Choroid plexus epithelial cell (primary cell): ENCODE results near the gene PCED1B.

Experiments used
- DNase-seq: peaks from one replicate; pipeline ENCODE4 v3.0.0-alpha.2; 2010; ENCODE audit warnings: low read depth
- H3K4me3 ChIP-seq: 2 replicates; pipeline ENCODE4 v1.5.1; 2011; ENCODE audit warnings: low read depth, mild to moderate bottlenecking, control low read depth, low read length, moderate library complexity
- CTCF ChIP-seq: conservative IDR thresholded peaks from 2 replicates; pipeline ENCODE4 v1.5.1; 2011; ENCODE audit warnings: low read depth, mild to moderate bottlenecking, control low read depth, inconsistent platforms, low read length, moderate library complexity

PCED1B gene

GRCh38 chr12:47102845-47103651, 23.6 kb downstream of the PCED1B start:
- H3K4me3 ChIP-seq = no peak overlapping the region
- no peak for TF ChIP-seq CTCF
- DNase-seq = peak; percentile 79

- DNase-seq = no peak
- no peak for TF ChIP-seq CTCF
- no peak overlapping the region for H3K4me3 ChIP-seq
These were observed 26.7 kb downstream of the PCED1B start for GRCh38 chr12:47105914-47106674.

DNA sequence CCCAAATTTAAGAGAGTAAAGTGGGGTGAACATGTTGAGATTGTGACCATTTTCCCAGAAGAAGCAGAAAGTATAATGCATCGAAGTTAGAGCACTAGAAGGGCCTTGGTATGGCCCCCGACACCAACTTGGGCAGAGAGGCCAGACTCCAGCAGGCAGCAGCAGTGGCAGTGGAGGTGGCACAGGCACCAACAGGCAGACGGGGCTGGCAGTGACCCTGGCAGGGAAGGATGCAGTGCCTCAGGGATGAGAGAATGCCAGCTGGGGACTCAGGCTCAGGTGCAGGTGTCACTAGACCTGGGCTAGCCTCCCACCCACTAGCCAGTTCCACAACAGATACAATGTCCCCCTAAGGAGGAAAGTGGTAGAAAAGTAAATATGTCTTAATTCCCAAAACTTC, 28.0 kb downstream of the PCED1B start:
- no peak overlapping the region for H3K4me3 ChIP-seq
- DNase-seq = no peak
- no peak for TF ChIP-seq CTCF

DNA sequence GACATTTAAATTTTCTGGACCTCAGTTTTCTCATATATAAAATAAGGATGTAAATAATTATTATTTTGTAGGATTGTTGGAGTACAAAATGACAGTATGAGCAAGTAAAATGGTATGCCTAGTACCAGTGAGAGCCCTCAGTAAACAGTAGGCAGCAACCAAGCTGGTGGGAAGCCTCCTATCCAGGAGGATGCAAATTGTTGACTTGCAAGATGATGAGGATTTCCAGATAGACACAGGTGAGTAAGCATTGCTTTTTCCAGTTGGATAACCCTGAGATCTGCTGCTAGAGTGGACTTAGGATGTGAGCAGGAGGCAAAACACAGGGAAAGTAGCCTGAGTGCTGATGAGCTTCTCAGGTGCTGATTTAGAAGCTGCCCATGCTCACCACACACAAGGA, 28.5 kb downstream of the PCED1B start:
- DNase-seq = no peak
- H3K4me3 ChIP-seq = no peak overlapping the region
- TF ChIP-seq CTCF = no peak

DNA sequence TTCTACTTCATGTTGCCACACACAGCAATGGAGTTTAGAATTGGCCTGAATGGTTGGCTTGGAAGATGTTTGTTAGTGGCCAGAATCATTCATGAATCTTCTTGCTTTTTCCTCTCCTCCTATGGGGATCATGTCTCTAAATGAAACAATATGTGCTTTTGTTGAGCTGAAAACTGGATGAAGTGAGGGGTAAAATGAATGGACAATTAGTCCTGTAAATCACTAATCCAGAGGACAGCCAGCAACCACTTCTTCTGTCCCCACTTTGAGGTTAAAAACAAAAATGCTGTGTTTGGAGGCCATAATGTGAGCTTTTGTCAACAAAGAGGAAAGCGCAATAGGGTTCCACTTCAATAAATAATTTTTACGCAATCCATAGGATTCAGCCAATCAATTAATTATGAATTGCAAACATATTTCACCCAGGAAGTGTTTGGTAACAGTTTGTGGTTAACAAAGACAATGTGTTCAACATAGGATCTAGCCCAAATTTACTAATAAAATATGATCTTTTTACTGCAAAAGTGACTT, 30.7 kb downstream of the PCED1B start:
- TF ChIP-seq CTCF = no peak
- DNase-seq = no peak
- H3K4me3 ChIP-seq = no peak overlapping the region

DNA sequence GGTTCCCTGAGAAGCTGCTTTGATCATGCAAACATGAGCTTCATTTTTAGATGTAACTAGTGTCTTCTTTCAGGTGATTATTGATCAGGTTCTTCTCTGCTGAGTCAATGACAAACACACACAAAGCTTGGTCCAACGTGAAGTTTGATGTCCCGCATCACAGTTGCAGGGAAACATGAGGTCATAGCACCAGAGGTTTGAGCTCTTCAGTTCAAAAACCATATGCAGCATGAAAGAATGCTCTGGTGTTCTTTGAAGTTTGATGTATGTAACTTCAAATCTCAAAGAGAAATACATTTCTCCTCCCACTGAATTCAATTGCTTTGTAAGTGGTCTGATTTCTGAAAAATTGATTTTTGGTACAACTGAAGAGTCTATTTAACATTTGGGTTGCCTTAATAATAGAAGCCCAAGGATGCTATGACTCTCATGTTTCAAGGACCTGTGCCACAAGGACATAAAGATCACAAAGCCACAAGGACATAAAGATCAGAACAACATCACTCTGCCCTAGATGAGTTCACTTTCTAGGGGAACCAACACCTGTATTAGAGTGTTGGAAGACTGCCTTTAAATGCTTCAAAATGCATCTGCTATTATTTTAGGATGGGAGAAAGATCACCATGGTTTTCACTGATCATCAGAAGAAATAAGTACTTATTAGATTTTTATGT, 31.4 kb downstream of the PCED1B start:
- no peak for DNase-seq
- no peak for TF ChIP-seq CTCF
- no peak overlapping the region for H3K4me3 ChIP-seq
